NCI-H748 (cell line): ENCODE data around the gene KCNJ16.
"Not testable (repeated sequence)": the region's sequence is repeated elsewhere in the genome, so short reads cannot be mapped to it uniquely, and the experiment has no call there.

Source experiments
- DNase-seq: peaks from one replicate; lab custom pipeline; 2025; ENCODE audit not compliant: unreplicated experiment; lab: John Stamatoyannopoulos, UW

KCNJ16 gene

DNA sequence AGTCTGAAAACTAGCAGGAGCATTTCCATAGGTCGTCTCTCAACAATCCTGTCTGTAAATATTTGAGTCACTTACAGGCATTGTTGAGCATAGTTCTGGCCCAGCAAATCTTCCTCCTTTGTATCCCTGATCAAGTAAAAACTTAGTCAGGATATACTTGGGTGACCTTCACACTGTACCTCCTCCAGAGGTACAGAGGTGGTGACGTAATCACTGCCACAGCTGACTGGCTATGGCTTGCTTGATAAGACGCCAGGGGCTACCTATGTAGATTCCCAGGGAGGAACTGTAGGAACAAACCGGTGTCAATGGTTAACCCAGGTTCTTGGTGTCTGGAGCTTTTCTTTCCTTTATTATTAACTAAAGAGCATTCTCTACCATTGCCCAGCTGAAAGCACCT is at the start of gene KCNJ16:
TSS of gene KCNJ16 (plus strand) at position 270 of the 400 bp plus-strand sequence. CDS start 56,863 bp downstream, outside the sequence.
- peak; percentile 83 for DNase-seq

- no peak for DNase-seq
These were observed 46.6 kb upstream of the KCNJ16 start for GRCh38 chr17:70028397-70028796.

DNA sequence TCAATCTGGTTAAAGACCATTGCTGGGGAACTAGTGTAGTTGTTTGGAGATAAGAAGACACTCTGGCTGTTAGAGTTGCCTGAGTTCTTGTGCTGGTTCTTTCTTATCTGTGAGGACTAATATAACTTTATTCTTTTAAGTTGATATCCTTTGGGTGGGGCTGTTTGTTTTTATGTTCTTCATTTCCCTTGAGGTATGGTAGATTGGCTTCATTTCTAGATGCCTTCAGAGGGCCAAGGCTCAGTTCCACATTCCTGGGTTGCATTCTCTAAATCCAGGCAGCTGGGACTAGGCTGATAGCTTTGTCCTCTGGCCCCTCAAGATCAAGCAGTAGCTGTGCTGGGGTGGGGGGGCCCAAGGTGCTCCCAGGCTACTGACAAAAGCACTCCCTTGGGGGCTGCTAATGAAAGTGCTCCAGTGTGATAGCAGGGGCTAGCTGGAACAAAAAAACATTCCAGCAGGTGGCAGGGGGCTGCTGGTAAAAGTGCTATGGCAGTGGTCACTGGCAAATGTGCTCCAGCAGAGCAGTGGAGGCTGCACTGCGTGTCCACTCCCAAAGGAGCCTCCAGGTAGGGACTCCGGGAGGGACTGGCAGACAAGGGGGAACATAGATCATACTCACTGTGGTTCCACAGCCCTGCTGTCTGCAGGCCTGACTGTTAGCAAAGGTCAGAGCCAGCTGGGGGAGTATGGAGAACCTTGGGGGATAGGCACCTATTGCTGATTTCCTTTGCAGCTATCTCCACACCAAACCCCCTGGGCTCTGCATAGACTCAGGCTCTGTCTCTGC is 45.9 kb upstream of the KCNJ16 start:
- no peak for DNase-seq

- no peak for DNase-seq
These were observed 44.7 kb upstream of the KCNJ16 start for GRCh38 chr17:70030371-70030770.

- DNase-seq, result no peak
These were observed 43.7 kb upstream of the KCNJ16 start for GRCh38 chr17:70031341-70031740.

DNA sequence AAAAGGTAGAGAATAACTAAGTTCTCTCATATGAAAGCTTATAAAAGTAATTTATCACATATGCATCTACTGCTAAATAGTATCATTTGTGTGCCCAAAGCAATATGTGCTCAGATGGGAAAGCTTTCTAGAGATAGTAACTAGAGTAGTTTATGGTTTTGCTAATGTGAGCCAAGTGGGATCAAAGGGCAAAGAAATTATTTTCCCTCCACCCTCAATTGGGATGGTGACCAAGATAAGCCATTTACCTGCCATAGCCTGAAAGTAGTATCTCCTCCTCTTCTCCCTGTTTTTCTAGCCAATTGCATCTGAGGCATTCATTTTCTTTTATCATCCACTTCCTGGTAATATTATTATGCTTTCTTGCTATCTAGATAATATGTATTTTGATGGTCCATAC is 41.9 kb upstream of the KCNJ16 start:
- DNase-seq, result no peak

DNA sequence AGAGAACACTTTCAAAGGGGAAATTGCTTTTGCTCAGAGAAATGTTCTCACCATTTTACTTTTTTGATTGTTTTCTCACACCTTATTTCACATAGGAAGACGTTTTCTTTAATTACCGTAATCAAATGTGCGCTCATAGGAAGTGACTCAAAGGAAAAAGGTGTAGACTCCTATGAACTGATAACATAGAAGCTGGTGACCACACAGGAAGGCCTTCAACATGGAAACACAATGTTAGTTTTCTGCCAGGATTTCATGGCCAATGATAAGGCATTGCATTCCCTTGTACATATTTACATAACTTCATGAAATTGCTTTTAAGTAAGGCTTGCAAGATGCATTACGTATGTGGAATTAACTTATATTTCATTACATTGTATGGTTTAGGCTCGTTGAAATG is 40.9 kb upstream of the KCNJ16 start:
- DNase-seq, result no peak

- DNase-seq, result no peak
These were observed 37.5 kb upstream of the KCNJ16 start for GRCh38 chr17:70037498-70037897.

DNA sequence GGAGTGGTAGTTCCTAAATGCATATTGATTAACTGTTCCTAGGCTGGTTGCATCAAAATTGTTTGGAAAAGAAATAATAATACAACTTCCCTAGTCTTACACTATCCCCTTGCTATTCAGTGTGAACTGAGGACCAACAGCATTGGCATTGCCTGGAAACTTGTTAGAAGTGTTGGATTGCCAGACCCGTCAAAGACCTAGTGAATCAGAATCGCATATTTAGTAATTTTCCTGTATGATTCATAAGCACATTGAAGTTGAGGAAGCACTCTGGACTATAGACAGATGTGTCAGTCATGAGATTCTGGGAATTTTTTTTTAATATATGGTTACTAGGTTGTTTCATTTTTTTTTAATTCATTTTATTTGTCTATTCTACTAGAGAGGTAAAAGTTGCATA is 34.7 kb upstream of the KCNJ16 start:
- no peak for DNase-seq

DNA sequence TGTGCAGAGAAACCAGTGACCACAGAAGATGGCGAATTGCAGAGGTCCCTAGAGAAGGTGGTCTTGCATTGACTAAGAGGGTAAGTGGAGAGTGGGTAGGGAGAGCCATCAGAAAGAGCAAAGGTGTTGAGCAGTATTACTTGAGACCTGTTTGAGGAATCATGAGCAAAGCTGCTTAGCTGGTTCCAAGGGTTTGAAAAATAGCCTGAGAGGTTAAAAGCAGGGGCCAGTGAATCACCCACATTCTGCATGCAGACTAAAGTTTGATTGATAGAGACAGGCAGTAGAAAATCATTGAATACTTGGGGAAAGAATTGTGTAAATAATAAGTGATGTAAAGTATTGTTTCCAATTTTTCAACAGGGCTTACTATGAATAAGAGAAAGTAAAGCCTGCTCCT is 34.0 kb upstream of the KCNJ16 start:
- no peak for DNase-seq

- DNase-seq, result no peak
These were observed 33.5 kb upstream of the KCNJ16 start for GRCh38 chr17:70041540-70041939.

DNA sequence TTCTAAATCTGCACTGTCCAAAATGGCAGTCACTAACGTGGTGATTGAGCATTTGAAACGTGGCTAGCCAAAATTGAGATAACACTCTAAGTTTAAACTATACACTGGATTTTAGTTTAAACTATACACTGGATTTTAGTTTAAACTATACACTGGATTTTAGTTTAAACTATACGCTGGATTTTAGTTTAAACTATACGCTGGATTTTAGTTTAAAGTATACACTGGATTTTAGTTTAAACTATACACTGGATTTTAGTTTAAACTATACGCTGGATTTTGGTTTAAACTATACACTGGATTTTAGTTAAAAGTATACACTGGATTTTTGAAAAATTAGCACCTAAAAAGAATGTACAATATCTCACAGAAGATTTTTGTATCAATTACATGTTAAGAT is 29.2 kb upstream of the KCNJ16 start:
- DNase-seq, result not testable (repeated sequence)

- DNase-seq, result no peak
These were observed 27.2 kb upstream of the KCNJ16 start for GRCh38 chr17:70047619-70048419.

DNA sequence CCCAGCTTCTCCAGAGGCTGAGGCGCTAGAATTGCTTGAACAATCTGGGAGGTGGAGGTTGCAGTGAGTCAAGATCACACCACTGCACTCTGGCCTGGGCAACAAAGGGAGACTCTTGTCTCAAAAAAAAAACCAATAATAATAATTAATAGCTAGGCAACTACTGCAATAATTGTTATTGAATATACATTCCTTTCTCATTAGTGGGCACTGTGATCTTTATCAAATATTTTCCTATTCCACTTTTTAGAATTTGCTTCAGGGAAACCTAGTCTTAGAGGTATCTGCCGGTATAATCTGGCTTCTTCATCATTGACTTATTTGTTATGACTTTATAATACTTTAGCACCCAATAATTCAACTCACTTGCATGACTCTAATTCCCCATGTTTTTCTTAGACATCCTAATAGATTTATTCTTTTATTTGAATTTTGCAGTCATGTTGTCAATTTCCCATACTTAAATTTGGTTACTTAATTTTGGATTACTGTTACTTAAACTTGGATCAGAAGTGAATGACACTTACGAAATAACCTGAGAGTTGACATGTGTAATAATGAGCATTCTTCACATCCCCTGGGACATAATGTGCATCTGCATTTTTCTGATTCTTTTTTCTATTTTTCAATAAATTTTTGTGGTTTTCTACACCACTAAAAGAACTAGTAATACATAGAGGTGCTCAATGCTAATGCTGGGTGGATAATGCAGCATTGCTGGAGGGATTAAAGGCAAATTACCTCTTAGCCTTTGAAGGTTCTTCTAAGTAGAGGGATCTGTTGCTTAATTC is 25.0 kb upstream of the KCNJ16 start:
- DNase-seq, result no peak

DNA sequence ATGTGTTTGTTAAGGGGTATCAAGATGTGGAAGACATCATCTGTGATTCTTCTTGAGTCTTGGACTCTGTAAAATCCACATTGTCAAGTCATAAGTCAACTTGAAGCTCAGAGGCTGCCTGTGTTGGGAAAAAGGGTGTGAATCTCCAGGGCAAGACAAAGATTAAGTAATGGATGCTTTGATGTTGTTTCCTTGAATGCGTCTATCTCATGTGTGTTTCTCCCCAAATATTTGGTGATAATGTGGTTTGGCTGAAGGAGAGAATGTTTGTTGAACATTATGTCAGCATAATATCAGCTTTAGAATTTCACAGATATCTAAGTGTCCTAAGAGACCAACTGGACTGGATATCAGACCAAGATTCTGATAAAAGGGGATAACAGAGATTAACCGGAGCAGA is 24.1 kb upstream of the KCNJ16 start:
- no peak for DNase-seq

GRCh38 chr17:70053241-70054234 is 21.5 kb upstream of the KCNJ16 start:
- DNase-seq, result no peak

- DNase-seq, result no peak
These were observed 20.0 kb upstream of the KCNJ16 start for GRCh38 chr17:70055000-70055399.

DNA sequence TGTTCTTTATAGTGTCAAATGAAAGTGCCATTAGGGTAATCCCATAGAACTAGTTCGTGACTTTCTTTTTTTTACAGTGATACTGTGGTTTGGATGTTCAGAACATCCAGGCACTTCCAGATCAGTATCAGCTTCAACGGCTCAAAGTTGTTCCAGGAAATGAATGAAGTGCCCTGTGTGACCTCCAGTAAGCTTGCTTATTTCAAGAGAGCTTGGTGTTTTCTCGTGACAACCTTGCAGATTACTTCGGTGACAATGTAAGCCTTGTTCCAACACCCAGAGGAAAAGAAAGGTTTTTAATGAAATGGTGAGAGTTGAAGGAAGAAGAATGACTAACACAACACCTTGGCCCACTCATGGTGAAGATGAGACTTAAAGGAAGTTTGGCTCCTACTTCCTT is 16.0 kb upstream of the KCNJ16 start:
- DNase-seq, result no peak

DNA sequence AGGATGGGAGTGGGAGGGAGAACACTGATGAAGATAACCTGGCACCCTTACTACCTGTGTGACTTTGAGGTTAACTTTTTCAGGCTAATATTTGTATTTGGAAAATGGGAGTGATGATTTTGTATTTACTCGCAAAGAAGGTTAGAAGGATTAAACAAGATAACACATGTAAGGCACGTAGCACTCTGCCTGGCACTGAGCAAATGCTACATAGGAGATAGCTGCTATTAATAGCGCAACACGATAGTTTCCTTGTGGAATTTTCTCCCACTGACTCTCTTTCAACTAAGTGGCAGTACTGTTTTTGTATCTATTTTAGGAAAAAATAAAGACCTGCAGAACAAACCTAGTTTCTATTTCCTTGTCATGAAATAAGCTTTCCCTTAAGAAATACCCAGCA is 15.4 kb upstream of the KCNJ16 start:
- no peak for DNase-seq

- no peak for DNase-seq
These were observed 14.6 kb upstream of the KCNJ16 start for GRCh38 chr17:70060415-70060814.
